Endodermal cell (in vitro differentiated cells): ENCODE measurements around the gene WHRN. TPM values are rescaled to one million over a fixed set of nuclear protein-coding genes. Genes with fewer than 3 reads are reported as not detected.

Source experiments
- DNase-seq: peaks from one replicate; pipeline ENCODE4 v3.0.0-alpha.2; 2017
- H3K27ac ChIP-seq: 2 replicates; pipeline ENCODE4 v1.5.1; 2013; ENCODE audit warnings: mild to moderate bottlenecking, low read depth, low read length, moderate library complexity
- H3K27me3 ChIP-seq: 2 replicates; pipeline ENCODE4 v1.6.1; 2013; ENCODE audit warnings: mild to moderate bottlenecking, low read length, moderate library complexity; ENCODE audit not compliant: insufficient read depth, control insufficient read depth, poor library complexity, severe bottlenecking
- H3K36me3 ChIP-seq: 2 replicates; pipeline ENCODE4 v1.7.0; 2013; ENCODE audit warnings: mild to moderate bottlenecking, low read length, moderate library complexity; ENCODE audit not compliant: control insufficient read depth, insufficient read depth
- H3K4me1 ChIP-seq: one replicate; pipeline ENCODE4 v1.7.0; 2013; ENCODE audit warnings: low read length; ENCODE audit not compliant: control insufficient read depth, insufficient read depth
- H3K4me3 ChIP-seq: 2 replicates; pipeline ENCODE4 v1.5.1; 2013; ENCODE audit warnings: mild to moderate bottlenecking, low read length, moderate library complexity
- H3K9ac ChIP-seq: 2 replicates; pipeline ENCODE4 v1.6.1; 2013; ENCODE audit warnings: mild to moderate bottlenecking, low read length, moderate library complexity; ENCODE audit not compliant: poor library complexity, severe bottlenecking; ENCODE audit errors: extremely low read depth
- H3K9me3 ChIP-seq: 2 replicates; pipeline ENCODE4 v1.6.1; 2013; ENCODE audit warnings: mild to moderate bottlenecking, low read length, moderate library complexity; ENCODE audit not compliant: control insufficient read depth
- H3K27ac Mint-ChIP-seq: 2 replicates; pipeline ENCODE4 v1.8.0; 2020; ENCODE audit warnings: mixed read lengths
- H3K27me3 Mint-ChIP-seq: 2 replicates; pipeline ENCODE4 v1.8.0; 2021; ENCODE audit warnings: mild to moderate bottlenecking, mixed read lengths; ENCODE audit not compliant: insufficient read depth
- H3K36me3 Mint-ChIP-seq: 2 replicates; pipeline ENCODE4 v1.8.0; 2020; ENCODE audit warnings: low read depth, mixed read lengths
- H3K4me1 Mint-ChIP-seq: 2 replicates; pipeline ENCODE4 v1.8.0; 2020; ENCODE audit warnings: mixed read lengths
- H3K4me3 Mint-ChIP-seq: 2 replicates; pipeline ENCODE4 v1.8.0; 2020; ENCODE audit warnings: mild to moderate bottlenecking, moderate library complexity, mixed read lengths
- H3K9me3 Mint-ChIP-seq: 2 replicates; pipeline ENCODE4 v1.8.0; 2020; ENCODE audit warnings: mild to moderate bottlenecking, mixed read lengths
- WGBS, 2 experiments: methylation state at CpG; one replicate each; pipeline versions ENCODE4 v1.1.5 to v1.1.7; 2013; ENCODE audit warnings: missing lambda C conversion rate in 2 of 2, mixed read lengths in 1 of 2; ENCODE audit not compliant: insufficient coverage in 1 of 2, insufficient read length in 1 of 2; 5-methylcytosine and 5-hydroxymethylcytosine counted together
- total RNA-seq, 2 donors: library from RNA; stranded (reverse); fragmentation: NEBNext Ultra II Directional in 1 of 2; extraction: Animal tissue kit (Norgen Biotek cat#: 25700) in 1 of 2; gene quantifications; 2 replicates in 1 of 2; 3 replicates in 1 of 2; pipeline ENCODE4 v1.2.1, GENCODE V29; 2021
- TF ChIP-seq, protein P1 (sequence below): fragments of 200-600 bp; sonication (generic); conservative IDR thresholded peaks from 2 replicates; pipeline ENCODE4 v1.5.0; 2021; ENCODE audit warnings: antibody characterized with exemption, mild to moderate bottlenecking

WHRN gene
- total RNA-seq, 2 donors from 2014 or later: 7.0 to 12.8 TPM

GRCh38 chr9:114425126-114425525 is 80.1 kb downstream of the WHRN start:
- Mint-ChIP-seq H3K27me3 (no peaks in the 10 kb centered on the region), H3K9me3 (no peaks in the 10 kb centered on the region), H3K36me3 (no peaks in the 10 kb centered on the region), H3K4me3 (no peak overlapping the region), H3K4me1 (peaks cover 2% of the 10 kb centered on the region), H3K27ac (no peak overlapping the region)
- TF ChIP-seq, protein P1, sequence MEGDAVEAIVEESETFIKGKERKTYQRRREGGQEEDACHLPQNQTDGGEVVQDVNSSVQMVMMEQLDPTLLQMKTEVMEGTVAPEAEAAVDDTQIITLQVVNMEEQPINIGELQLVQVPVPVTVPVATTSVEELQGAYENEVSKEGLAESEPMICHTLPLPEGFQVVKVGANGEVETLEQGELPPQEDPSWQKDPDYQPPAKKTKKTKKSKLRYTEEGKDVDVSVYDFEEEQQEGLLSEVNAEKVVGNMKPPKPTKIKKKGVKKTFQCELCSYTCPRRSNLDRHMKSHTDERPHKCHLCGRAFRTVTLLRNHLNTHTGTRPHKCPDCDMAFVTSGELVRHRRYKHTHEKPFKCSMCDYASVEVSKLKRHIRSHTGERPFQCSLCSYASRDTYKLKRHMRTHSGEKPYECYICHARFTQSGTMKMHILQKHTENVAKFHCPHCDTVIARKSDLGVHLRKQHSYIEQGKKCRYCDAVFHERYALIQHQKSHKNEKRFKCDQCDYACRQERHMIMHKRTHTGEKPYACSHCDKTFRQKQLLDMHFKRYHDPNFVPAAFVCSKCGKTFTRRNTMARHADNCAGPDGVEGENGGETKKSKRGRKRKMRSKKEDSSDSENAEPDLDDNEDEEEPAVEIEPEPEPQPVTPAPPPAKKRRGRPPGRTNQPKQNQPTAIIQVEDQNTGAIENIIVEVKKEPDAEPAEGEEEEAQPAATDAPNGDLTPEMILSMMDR: no peak
- 89 to 93% methylated on average over 8 to 11 of the region's 11 CpGs for WGBS, 2 experiments
- no peaks in the 10 kb centered on the region for H3K36me3 ChIP-seq
- no peaks in the 10 kb centered on the region for H3K9me3 ChIP-seq
- DNase-seq: no peak
- H3K4me3 ChIP-seq: no peak overlapping the region
- no peak overlapping the region for H3K9ac ChIP-seq
- H3K4me1 ChIP-seq: no peaks in the 10 kb centered on the region
- no peaks in the 10 kb centered on the region for H3K27me3 ChIP-seq
- no peak overlapping the region for H3K27ac ChIP-seq

GRCh38 chr9:114424126-114424525 is 81.1 kb downstream of the WHRN start:
- Histone ChIP-seq H3K4me1 (no peaks in the 10 kb centered on the region), H3K36me3 (no peaks in the 10 kb centered on the region), H3K9me3 (no peaks in the 10 kb centered on the region), H3K27me3 (no peaks in the 10 kb centered on the region), H3K9ac (no peak overlapping the region), H3K27ac (no peak overlapping the region), H3K4me3 (no peak overlapping the region)
- 90 to 95% methylated on average over 12 of the region's 12 CpGs for WGBS, 2 experiments
- no peak for DNase-seq
- Mint-ChIP-seq H3K4me1 (peaks cover 3% of the 10 kb centered on the region), H3K9me3 (no peaks in the 10 kb centered on the region), H3K27me3 (no peaks in the 10 kb centered on the region), H3K4me3 (no peak overlapping the region), H3K27ac (no peak overlapping the region), H3K36me3 (no peaks in the 10 kb centered on the region)
- TF ChIP-seq, protein P1: no peak

DNA sequence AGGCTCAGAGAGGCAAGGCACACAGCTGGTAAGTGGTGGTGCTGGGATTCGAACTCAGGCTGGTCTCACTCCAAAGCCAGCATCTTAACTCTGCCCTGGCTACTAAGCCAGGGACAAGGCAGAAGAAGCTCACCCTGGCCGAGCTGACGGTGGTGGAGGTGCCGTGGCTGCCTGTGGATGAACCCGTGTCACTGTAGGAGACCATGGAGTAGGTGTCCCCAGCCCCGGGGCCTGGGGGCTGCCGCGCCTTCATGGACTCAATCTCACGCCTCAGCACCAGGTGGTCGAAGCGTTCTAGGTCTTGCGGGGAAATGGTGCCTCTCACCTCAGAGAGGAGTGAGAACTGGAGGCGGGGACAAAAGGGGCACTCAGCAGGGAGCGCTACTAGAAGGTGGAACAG is 82.1 kb downstream of the WHRN start:
- Histone ChIP-seq H3K27ac (no peak overlapping the region), H3K9me3 (no peaks in the 10 kb centered on the region), H3K27me3 (no peaks in the 10 kb centered on the region), H3K4me3 (no peak overlapping the region), H3K9ac (no peak overlapping the region), H3K4me1 (no peaks in the 10 kb centered on the region), H3K36me3 (no peaks in the 10 kb centered on the region)
- no peak for DNase-seq
- WGBS, 2 experiments: 89 to 97% methylated on average over 14 of the region's 14 CpGs
- H3K27ac Mint-ChIP-seq: no peak overlapping the region
- H3K36me3 Mint-ChIP-seq: no peaks in the 10 kb centered on the region
- H3K27me3 Mint-ChIP-seq: no peaks in the 10 kb centered on the region
- TF ChIP-seq, protein P1: no peak
- H3K9me3 Mint-ChIP-seq: no peaks in the 10 kb centered on the region
- peaks cover 3% of the 10 kb centered on the region for H3K4me1 Mint-ChIP-seq
- H3K4me3 Mint-ChIP-seq: no peak overlapping the region
